ENCODE results near the gene KTN1.

GRCh38 chr14:55547650-55548315 lies 32.2 kb upstream of the KTN1 start:
- no peak for TF ChIP-seq CTCF (IDR thresholded peaks at IDR 0.05; ENCODE audit: insufficient read depth, low read depth, low read length)
- no peak for TF ChIP-seq EZH2 (IDR thresholded peaks at IDR 0.05; ENCODE audit: insufficient read depth, low read length)
